Stimulated activated CD4-positive, alpha-beta T cell treated with anti-CD3 and anti-CD28 coated beads, Interleukin-1b, Interleukin-23, amount 100 ng/mL, for 1 hour (primary cell): ENCODE results near the gene CELSR1.
"Not testable (repeated sequence)": the region's sequence is repeated elsewhere in the genome, so short reads cannot be mapped to it uniquely, and the experiment has no call there.

ENCODE experiments used
- DNase-seq, 2 donors: peaks; one replicate each; pipeline ENCODE4 v3.0.0-alpha.2; 2020; ENCODE audit warnings: low read depth in 2 of 2

CELSR1 gene

DNA sequence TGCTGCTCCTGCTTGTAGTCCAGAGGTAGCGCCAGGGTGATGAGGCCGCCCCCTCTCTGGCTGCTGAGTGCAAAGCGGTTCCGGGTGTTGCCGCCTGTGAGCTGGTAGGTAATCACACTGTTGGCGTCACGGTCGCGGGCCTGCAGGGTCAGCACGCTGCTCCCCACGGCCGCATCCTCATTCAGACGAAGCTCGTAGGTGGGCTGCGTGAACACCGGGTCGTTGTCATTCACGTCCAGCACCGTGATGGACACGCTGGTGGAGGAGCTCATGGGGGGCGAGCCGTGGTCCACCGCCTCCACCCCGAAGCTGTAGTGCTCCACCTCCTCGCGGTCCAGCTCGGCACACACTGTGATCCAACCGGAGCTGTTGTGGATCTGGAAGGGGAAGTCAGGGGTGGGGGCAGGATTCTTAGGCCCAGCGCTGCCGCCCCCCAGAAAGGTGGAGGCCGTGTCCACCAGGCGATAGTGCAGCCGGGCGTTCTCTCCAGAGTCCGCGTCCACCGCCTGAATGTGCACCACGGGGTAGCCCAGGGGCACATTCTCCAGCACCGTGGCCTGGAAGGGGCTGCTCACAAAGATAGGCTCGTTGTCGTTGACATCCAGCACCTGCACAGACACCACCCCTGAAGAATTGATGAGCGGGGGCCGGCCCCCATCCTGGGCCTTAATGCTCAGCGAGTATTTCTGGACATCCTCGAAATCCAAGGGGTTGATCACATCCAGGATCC is 2.4 kb downstream of the CELSR1 start:
- DNase-seq = no peak

DNA sequence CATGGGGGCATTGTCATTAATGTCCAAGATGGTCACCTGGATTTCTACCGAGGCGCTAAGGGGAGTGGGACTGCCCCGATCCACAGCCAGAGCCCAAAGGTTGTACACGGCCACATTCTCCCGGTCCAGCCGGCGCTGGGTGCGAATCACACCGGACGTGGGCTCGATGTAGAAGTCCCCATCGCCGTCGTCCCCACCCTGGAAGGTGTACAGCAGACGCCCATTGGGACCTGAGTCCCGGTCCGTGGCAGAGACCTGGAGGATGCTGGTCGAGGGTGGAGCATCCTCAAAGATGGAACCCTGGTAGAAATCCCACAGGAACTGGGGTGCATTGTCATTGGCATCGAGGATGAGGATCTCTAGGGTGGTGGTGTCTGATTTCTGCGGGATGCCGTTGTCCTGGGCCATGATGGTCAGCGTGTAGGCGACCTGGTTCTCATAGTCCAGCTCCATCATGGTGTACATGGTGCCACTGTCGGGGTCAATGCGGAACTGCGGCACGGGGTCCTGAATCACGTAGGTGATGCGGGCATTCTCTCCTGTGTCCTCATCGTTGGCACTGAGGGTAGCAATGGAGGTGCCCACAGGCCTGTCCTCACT is 3.1 kb downstream of the CELSR1 start:
- DNase-seq = no peak

DNA sequence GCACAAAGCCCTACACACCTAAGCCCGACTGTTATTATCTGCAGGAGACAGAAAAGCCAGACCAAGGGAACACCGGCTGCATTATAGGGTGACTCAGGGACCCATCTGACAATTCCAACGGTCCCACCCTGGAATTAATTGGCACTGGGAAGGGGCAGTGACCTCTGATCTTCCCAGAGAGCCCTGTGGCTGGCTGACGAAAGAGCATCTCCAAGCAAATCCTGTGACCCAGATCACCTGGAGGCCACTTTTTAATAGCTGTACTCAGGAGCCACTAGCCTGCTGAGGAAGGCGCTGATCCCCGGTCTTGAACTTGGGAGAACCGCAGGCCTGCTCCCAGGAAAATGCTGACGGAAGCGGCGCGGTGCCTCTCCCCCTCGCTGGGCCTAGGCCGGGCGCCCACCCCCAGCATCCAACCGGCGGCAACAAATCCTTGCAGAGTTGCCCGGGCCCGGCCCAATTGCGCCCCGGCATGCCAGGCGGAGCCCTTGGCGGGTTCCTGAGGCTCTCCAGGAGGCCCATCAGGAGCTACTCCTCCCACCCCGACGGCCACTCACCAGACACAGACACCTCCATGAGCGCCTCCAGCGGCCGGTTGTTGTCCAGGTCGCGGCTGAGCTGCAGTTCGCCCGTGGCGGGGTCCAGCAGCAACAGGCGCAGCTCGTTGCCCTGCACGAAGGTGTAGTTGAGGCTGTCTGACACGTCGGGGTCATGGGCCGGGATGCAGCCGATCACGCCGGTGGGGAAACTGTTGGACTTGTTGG is 4.2 kb downstream of the CELSR1 start:
- no peak for DNase-seq

DNA sequence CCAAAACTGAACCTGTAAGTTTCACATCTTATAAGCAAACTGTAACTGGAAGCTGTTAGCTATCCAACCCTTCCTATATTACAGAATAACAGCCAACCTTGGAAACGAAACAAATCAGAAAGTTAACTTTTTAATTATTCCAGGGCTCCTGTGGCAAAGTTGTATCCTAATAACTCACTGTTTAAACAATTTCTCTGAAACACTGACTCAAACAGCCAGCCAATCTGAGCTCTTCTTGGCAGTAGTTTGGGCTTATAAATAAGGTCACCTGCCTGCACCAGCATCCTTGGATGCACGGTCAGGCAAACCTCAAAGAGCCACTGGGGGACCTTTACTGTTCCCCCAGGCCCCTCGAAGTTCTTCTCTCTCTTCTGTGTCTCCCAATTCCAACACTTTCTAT is 5.0 kb downstream of the CELSR1 start:
- no peak for DNase-seq

DNA sequence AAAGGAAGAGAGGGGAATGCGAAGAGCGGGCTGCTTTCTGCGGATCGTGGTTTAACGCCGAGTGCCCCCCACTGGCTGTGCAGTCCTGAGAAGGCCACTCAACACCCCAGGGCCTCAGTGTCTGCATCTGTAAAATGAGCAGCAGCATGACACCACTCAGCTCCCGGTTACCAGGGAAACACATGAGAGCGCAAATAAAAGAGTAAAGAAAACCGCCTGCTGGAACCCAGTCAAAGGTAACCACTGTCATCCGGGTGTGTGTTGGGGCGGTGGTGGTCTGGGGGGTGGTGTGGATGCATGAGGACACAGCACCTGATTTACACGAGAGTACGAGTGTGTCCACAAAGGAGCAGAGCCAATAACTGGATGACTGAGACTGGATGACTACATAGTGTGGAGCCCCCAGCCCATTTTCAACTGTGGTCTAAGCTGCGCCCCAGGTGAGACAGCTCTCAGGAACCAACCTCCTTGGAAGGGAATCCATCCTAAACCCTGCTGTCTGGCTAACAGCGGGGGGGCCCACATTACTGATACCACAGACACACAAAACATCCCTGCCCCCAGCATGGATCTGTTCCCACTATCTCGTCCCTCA is 5.7 kb downstream of the CELSR1 start:
- DNase-seq = no peak

DNA sequence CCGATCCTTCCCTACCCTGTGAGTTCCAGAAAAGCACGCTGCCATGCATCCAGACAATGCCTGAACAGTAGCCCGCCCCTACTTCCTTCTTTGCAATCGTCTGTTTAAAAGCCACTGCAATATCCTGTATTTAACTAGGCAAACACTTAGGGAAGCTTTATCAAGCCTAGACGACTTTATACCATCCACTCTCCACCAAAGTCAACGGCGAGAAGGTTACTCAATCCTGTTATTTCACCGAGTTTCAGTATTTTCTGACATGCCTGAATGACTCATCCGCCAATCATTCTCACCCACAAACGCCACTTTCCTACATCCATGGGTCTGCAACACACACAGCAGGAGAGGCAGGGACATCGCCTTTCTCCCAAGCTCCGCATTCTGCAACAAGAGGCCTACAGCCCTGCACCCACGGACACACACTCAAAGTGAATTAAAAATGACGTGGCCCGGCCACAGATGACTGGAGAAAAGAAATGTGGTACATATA is 9.3 kb downstream of the CELSR1 start:
- DNase-seq = no peak

DNA sequence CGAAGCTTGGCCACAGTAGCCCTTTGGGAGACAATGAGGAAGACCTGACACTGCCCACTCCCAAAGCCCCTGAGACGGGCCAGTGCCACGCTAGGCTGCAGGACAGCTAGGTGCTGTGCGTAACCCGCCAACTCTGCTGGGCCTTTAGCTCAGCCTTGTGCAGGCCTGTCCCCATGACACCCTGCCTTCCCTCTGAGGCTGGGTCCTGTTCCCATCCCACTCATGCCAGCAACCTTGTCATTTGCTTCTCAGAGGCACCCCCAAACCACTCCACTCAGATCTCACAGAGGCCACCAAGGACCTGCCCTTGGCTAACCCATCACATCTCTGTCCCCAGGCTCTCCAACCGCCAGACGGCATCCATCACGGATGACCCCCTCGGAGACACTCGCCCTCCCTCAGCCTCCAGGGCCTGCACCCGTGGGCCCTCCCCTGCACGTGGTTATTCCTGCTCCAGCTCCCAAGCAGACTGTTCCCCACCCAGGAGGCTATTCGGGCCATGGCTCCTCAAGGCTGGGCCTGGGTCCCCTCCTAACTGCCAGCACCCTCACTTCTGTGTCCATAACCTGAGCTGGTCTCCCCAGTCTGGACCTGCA is 11.1 kb downstream of the CELSR1 start:
- no peak for DNase-seq

DNA sequence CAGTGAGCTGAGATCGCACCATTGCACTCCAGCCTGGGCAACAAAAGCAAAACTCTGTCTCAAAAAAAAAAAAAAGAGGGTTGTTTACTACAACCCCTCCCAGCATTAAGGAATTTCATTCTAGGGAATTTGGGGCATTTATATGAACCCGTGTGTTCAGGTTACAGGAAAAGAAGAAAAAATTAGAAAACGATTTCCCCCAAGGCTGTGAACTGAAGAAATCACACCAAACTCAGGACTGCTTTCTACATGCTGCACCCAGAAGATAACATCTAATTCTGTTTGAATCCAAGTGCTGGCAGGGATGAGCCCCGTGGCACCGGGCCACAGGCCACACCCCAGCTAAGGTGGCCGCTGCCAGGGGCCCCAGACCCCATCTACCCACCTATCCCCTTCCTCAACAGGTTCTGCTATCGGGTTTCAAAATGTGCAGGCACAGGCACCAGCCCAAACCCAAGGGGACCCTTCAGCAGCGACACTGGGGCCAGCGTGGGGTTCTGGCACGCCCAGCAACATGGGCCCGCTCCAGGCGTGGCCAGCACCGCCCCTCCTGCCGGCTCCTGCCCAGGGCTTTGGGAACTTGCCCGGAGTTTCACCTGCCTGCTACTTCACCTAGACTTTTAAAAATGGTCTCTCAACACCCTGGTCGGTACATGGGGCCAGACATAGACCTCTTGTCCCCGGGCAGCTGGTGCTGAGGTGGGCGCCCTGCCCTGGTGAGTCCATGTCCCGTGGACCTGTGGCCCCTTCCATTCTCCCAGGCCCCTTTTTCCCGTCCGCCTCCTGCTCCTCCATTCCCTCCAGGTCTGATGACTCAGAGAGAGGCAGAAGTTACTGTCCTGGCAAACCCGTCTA is 11.8 kb downstream of the CELSR1 start:
- DNase-seq = no peak

DNA sequence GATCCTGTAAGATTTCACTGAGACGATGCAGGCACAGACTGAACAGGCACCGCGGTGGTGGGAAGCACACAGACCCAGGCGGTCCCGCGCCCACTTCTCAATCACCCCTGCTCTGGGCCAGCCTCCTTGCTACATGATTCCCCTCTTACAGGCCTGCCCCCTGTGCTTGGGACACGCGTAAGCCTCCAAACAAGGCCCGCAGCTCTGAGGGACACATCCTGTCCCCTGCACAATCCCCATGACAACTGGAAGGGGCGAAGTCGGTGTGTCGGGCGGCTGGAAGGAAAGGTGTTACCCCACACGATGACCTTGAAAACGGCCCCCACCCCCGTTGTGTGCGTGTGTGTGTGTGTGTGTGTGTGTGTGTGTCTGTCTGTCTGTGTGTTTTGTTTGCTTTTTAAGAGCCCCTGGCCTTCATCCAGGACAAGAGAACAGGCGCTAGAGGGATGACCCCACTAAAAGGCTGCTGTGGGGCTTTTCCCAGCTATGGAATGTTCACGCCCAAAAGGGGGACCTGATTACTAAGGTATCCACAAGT is 13.1 kb downstream of the CELSR1 start:
- DNase-seq = no peak

DNA sequence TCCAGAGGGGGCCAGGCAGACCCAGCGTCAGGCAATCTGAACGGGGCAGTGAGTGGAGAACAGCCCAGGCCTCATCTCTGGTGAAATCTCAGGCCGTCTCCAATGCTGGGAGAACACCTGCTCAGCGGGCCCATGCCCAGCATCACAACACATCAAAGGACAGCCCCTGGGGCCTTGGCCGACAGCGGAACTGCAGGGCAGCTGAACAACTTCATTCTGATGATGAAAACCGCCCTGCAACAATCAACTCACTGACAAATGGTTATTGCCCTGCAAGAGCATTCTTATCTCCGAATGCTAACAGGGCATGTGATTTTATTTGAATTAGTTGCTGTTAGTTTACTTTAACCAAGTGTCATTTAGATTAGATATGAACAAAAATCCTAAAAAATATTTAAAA is 14.6 kb downstream of the CELSR1 start:
- no peak for DNase-seq

DNA sequence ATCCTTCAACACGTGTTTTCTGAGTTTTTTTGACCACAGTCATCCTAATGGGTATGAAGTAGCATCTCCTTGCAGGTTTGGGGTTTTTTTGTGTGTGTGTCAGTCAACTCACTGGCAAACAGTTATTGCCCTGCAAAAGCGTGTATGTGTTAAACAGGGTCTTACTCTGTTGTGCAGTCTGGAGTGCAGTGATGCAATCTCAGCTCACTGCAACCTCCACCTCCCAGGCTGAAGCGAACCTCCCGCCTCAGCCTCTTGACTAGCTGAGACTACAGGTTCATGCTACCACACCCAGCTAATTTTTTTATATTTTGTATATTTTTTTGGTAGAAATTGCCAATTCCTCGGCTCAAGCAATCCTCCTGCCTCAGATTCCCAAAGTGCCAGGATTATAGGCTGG is 15.4 kb downstream of the CELSR1 start:
- no peak for DNase-seq

DNA sequence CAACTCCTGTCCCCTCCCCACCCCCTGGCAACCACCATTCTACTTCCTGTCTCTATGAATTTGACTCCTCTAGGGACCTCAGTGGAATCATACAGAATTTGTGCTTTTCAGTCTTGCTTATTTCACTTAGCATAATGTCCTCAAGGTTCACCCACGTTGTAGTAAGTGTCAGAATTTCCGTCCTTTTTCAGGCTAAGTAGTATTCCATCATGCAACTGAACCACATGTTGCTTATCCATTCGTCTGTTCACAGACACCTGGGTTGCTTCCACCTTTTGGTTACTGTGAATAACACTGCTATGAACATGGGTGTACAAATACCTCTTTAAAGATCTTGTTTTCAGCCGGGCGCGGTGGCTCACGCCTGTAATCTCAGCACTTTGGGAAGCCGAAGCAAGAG is 16.5 kb downstream of the CELSR1 start:
- DNase-seq = no peak

DNA sequence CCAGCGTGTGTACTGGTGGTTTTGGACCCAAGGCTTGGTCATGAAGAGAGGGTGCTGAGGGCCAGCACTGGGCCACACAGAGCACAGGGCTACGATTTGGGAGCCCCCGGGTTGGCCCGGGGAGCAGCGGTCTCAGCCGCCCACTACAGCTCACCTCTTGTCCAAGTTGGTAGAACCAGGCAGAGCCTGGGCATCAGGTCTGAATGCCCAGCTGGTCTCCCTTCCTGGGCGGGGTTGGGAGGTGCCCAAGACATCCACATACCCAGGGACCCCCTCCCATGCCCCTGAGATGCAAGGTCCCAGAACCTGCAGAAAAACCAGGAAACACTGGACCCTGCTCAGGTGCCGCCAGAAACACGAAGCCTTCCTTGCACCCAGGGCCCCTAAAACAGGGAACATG is 18.0 kb downstream of the CELSR1 start:
- no peak for DNase-seq

DNA sequence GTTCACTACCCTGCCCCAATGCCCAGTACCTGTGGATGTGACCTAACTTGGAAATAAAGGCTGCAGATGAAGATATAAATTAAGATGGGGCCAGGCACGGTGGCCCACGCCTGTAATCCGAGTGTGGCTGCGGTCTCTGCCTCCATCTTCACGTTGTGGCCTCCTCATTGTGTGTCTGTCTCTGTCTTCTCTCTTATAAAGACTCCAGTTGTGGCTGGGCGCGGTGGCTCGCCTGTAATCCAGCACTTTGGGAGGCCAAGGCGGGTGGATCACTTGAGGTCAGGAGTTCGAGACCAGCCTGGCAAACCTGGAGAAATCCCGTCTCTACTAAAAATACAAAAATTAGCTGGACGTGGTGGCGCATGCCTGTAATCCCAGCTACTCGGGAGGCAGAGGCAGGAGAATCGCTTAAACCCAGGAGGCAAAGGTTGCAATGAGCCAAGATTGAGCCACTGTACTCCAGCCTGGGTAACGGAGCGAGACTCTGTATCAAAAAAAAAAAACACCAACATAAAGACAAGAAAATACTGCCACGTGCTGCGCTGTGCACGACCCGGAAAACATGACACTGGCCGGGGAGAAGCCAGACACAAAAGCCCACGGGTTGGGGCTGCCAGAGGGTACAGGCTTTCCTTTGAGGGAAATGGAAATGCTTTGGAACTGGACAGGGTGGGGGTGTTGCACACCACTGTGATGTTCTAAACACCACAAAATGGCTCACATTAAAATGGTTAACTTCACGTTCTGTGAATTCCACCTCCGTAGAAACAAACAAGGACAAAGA is 18.7 kb downstream of the CELSR1 start:
- DNase-seq = no peak

DNA sequence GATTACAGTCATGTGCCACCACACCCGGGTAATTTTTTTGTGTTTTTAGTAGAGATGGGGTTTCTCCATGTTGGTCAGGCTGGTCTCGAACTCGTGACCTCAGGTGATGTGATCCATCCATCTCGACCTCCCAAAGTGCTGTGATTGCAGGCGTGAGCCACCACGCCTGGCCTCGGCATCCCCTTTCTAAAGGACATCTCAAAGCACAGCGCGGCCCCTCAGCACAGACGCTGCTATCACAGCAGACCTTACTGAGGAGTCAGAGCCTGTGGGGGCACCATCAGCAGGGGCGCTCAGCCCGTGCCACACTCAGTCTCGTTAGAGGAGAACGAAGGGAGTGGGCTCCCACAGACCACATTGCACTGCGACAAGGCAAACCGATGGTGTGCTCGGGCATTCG is 19.4 kb downstream of the CELSR1 start:
- no peak for DNase-seq

DNA sequence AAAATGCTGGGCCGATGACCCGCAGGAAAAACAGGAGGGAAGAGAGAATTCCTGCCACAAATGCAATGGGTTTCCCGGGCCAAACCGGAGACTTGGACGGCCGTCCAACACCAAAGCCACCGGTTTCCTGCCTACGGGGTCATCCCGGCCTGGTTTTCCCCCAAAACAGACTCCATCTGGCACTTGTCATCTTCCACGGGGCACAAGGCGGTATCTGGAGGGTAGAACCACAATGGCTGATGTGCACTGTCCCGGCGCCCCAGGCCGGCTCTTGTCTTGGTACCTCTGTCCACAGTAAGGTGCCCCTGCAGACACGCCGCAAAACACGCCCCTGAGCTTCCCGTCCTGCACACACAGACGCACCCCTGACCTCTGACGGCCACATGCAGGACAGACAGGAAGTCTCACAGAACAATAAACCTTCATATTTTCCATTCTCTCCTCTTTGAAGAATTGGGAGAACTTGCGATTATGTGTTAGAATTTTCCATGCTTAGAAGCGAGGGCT is 20.1 kb downstream of the CELSR1 start:
- no peak for DNase-seq

DNA sequence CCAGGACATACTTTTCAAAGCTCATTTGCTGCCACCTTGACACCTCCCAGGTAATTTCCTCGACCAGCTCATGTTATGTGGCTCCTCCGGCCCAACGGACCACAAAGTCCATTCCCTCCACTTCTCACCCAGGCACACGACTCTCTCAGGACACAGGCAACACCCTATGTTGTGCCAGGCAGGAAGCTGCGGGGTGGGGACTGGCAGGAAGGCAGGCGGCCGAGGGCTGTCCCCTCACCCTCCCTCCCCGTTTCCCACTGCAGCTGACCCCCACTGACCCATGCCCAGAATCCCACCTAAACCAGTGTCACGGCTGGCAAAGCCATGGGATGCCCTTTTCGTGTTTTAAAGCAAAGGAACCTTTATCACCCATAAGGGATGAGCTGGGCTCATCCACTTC is 20.8 kb downstream of the CELSR1 start:
- DNase-seq = no peak

DNA sequence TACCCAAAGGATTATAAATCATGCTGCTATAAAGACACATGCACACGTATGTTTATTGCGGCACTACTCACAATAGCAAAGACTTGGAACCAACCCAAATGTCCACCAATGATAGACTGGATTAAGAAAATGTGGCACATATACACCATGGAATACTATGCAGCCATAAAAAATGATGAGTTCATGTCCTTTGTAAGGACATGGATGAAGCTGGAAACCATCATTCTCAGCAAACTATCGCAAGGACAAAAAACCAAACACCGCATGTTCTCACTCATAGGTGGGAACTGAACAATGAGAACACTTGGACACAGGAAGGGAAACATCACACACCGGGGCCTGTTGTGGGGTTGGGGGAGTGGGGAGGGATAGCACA is 21.3 kb downstream of the CELSR1 start:
- not testable (repeated sequence) for DNase-seq

DNA sequence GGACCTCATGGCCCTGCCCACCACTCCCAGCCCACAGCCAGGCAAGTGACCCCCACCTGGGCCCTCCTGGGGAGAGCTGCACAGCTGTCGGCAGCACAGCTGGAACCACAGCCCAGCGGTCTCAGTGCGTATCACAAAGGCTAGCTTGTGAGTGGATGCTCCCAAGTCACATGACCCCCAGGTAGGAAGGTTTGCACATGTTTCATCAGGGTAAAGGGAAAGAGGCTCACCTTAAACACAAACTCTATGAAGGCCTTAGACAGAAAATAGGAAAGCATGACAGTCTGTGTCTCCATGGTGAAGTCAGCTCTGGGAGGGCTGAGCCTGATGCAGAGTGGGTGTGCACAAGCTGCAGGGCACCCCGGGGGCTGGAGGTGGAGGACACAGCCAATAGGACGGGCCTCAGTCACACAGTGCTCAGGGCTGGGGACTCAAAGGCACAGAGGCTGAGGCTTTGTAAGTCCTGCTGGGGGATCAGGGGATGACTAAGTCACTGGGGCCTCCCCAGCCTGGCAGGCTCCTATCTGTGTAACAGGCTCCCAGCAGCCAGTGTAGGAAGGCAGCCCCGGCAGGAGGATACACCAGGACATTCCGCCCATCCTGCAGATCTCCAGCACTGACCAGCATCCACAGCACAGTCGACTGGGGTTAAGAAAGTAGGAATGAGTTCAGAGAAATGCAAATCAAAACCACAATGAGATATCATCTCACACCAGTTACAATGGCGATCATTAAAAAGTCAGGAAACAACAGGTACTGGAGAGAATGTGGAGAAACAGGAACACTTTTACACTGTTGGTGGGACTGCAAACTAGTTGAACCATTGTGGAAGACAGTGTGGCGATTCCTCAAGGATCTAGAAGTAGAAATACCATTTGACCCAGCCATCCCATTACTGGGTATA is 22.0 kb downstream of the CELSR1 start:
- no peak for DNase-seq
